GM19023 (cell line): ENCODE data around the gene RXRA.
"Not testable (repeated sequence)": the region's sequence is repeated elsewhere in the genome, so short reads cannot be mapped to it uniquely, and the experiment has no call there.

Experiments used
- ATAC-seq: cut with Tn5 transposase; IDR thresholded peaks from one replicate; pipeline ENCODE4 v1.9.1; 2021; ENCODE audit warnings: mild to moderate bottlenecking, moderate library complexity; ENCODE audit not compliant: unreplicated experiment

Gene RXRA

DNA sequence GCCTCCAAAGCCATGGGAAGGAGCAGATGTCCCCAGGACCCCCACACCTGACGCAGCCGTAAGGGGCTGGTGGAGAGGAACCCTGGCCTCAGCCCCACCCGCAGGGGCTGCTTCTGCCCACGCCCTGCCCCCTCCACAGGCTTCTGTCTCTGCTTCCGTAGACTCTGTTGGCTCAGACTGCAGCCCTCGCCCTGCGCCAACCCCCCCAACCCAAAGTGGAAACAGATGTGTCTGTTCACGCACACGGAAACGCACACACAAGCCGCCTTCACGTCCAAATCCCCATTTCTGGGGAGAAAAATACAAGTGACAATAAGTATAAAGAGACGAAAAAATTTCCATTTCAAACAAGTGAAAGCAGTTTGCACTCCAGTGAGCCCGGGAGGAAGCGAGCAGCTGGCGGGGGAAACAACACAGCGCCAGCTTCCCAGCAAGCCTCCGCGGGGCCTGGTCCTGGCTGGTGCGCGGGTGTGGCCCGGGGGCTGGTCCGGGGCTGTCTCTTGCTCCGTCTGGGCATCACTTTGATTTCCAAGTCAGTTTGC lies 32.6 kb upstream of the RXRA start:
- no peak for ATAC-seq

DNA sequence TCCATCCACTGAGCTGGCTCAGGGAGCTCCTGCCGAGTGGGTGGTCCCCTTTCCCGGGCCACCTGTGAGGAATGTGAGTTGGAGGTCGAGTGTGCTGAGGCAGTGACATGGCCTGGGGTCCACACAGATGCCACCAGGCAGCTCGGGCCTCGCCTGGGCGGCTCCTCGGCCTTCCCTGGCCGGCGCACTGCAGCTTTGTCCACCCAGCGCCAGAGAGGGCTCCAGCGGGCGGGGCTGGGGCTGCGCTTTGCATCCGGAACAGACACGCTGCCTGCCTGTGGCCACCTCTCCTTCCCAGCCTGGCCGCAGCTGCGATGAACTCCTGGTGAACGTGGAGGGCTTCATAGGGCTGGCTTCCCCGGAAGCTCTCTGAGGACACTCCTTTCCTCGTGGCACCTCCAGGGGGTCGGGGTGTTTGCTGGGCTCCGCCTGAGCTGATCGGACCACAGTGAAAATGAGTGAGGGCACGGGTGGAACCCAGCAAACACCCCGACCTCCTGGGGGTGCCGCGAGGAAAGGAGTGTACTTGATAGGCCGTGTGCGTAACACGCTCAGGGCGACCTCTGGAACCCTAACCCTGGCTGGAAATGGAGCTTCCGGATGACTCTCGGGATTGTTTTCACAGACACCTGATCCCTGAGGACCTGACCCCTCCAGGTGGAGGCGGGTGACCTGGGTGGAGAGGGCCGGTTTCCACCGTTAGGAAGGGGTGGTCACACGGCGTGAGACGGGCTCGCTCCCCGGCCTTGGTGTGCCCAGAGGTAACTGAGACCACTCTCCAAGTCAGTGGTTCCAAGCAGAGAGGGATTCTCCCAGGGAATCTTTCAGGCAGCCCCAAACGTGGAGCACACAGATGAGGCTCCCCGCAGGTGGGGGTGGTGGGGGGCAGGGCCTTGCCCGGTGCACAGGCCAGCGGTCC lies 31.8 kb upstream of the RXRA start:
- ATAC-seq = no peak

DNA sequence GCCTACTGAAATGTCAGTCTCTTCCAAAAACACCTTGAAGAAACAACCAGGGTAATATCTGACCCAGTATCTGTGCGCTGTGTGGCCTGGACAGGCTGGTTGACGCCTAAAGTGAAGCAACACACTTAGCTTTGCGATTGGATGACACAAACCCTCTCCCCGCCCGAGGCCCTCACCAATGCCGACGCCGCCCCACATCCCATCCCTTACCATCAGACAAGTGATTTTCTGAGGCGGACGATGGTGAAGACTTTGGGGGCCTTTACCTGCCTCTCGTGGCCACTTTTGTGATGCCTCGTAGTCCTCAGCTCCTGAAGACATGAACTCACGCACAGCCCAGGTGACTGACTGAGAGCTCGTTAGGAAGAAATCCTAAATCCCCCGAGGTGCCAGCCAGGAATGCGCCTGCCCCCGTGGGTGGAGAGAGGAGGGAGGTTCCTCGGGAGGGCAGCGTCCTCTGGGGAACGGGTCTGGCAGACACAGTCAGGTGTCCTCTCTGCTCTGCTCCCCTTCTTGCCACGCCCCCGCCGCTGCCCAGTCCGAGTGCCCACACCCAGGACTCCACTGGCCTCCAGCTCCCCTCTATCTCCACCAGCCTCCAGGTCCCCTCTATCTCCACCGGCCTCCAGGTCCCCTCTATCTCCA lies 31.0 kb upstream of the RXRA start:
- ATAC-seq = no peak

DNA sequence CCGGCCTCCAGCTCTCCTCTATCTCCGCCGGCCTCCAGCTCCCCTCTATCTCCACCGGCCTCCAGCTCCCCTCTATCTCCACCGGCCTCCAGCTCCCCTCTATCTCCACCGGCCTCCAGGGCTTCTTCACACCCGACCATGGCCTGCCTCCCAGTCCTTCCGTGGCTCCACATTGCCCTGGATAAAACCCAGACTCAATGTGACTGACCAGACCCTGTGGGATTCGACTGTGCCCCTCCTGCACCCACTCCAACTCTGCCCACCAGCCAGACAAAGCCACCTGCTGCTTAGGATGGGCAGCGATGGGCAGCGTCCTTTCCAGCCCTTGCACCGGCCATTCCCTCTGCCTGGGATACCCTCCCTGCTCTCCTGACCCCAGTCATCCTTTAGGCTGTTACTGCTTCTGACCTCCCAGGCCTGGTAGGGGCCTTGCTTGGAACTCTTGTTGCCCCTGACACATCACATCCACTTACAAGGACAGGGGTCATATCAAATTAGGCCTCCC lies 30.5 kb upstream of the RXRA start:
- ATAC-seq = no peak

- ATAC-seq = no peak
These were observed 29.8 kb upstream of the RXRA start for GRCh38 chr9:134296301-134297082.

GRCh38 chr9:134297083-134297410 lies 29.2 kb upstream of the RXRA start:
- no peak for ATAC-seq

DNA sequence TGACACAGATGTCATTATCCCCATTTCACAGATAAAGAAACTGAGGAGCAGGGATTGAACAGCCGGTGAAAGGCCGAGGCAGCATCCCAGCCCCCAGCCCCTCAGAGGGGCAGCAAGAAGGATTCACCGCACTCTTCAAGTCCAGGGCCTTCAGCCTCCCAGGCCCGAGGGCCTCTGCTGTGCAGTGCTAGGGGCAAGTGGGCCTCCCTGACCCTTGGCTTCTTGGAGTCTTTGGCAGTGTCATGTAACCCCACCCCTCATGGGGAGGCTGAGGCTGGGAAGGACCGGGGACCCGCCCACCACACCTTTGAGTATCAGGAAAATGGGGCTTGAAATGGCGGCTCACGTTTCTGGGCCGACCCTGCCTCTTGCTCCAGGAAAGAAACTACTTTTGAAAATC lies 28.7 kb upstream of the RXRA start:
- no peak for ATAC-seq

- ATAC-seq = no peak
These were observed 28.3 kb upstream of the RXRA start for GRCh38 chr9:134298000-134298399.

DNA sequence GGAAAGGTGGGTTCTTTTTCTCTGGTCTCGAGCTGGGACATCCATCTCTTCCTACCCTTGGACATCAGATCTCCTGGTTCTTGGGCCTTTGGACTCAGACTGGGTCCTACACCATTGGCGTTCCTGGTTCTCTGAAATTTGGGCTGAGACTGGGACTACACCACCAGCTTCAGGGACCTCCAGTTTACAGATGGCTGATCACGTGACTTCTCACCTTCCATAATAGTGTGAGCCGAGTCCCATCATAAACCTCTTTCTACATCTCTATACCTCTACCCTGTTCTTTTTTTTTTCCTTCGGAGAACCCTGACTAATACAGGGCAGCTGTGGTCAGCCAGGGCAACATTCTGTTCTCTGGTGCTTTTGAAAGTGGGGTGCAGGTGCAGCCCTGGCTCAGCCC lies 27.2 kb upstream of the RXRA start:
- ATAC-seq = no peak

- ATAC-seq = no peak
These were observed 26.4 kb upstream of the RXRA start for GRCh38 chr9:134299883-134300282.

DNA sequence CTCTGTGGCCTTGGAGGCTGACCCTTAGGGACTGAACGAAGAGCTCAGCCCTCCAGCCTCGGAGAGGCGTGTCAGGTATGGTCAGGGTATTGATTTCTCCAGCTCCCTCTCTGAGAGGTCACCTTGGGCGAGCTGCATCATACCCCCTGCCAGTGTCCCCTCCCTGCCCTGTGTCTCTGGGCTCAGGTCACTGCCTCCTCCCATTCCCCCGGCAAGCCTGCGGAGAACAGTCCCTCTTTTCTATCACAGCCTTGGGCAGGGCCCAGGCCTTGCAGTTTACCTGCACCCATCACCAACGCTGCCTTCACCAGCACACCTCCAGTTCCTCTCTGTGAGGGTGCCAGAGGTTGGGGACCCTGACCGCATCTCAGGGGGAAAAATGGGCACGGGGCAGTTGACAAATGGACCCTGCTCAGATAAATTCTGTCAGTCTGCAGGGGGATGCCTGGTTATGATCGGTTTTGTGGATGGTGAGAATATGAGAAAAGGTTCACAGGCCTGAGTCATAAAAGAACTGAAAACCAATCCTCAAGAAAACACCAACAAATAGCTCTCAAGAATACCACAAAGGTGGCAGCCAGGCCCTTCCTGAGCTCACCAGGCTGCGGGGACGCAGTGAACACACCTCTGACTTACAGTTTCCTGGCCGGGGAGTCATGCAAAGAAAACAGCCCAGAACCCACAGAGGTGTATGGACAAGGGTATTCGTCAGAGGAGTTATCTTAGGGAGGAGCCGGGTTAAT lies 24.7 kb upstream of the RXRA start:
- no peak for ATAC-seq

GRCh38 chr9:134302130-134302817 lies 24.0 kb upstream of the RXRA start:
- no peak for ATAC-seq

GRCh38 chr9:134303601-134304000 lies 22.7 kb upstream of the RXRA start:
- ATAC-seq = no peak

DNA sequence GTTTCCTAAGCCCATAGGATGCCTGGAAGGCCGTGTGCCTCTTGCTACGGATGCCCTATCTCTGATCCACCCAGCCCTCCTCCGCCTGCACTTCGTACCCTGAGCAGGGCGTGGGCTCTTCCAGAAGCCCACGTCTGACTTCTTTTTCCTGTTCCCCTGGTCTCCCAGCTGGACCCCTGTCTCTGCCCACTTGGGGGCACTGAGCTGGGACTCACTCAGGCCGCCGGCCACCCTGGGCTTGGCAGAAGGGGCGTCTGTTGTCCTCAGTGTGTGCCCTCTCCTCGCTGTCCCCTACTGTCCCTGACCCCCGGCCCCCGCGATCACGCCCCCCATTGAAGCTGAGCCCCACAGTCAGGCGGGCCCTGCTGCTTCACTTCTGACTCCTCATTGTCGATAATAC lies 22.0 kb upstream of the RXRA start:
- ATAC-seq = no peak

- ATAC-seq = no peak
These were observed 21.6 kb upstream of the RXRA start for GRCh38 chr9:134304690-134305089.

GRCh38 chr9:134305533-134305932 lies 20.7 kb upstream of the RXRA start:
- ATAC-seq = no peak

DNA sequence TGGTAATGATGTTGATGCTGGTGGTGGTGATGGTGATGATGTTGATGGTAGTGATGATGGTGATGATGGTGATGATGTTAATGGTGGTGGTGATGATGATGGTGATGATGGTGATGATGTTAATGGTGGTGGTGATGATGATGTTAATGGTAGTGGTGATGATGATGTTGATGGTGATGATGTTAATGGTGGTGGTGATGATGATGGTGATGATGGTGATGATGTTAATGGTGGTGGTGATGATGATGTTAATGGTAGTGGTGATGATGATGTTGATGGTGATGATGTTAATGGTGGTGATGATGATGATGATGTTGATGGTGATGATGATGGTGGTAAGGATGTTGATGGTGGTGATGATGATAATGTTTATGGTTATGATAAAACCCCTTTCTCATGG lies 20.2 kb upstream of the RXRA start:
- ATAC-seq = not testable (repeated sequence)

DNA sequence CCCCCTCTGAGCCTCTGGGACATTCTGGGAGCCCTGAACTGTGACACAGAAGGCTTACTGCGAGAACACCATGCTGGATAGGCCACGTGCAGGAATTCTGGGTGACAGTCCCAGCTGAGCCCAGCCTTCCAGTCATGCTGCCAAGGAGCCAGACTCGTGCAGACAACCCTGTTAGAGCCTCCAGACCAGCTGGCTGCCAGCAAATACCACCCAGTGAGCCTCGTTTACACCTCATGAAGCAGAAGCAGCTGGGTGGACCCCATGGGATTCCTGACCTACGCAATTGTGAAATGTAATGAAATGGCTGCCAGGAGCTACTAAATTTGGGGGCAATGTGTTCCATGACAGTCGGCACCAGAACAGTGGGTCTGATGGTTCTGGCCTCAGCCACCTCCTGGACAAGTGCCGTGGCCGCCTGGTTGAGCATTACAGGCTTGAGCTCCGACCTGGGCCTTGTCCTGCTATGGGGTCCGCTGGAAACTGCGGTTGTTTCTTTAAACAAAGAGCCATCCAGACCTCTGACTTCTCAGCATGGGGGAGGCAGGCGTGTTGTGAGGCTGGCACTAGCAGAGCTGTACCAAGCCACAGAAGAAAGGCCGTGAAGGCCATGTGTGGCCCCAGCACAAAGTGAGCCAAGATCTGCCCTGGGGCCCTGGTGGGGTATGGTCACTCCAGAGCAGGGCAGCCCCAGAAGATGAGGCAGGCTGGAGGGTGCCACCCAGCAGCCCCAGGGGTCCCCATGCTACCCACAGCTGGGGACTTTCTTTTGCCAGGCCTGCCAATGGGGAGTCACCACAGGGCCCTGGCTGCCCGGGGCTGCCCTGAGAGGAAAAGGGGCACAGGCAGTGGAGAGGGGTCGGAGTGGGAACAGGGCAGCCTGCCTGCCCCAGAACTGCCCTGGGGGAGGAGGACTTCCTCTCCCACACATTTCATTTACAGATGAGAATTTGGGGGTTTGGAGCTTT lies 19.3 kb upstream of the RXRA start:
- ATAC-seq = no peak
